CD4-positive, CD25-positive, alpha-beta regulatory T cell (primary cell): ENCODE measurements around the gene ICAM2. TPM values are rescaled to one million over a fixed set of nuclear protein-coding genes. Genes with fewer than 3 reads are reported as not detected.

Source experiments
- ATAC-seq, 2 donors: fragments of 150-1000 bp; cut with Tn5 transposase; one replicate each; pipeline ENCODE4 v1.10.0; 2021; ENCODE audit warnings: low read depth in 2 of 2, moderate number of reproducible peaks in 2 of 2, moderate library complexity in 1 of 2
- DNase-seq, 3 donors: peaks; one replicate each; pipeline versions ENCODE4 v3.0.0 to v3.0.0-alpha.2; 2012 to 2022; ENCODE audit warnings: mixed read lengths in 1 of 3
- H3K27ac ChIP-seq: one replicate; pipeline ENCODE4 v1.7.0; 2013; ENCODE audit warnings: mild to moderate bottlenecking, low read length; ENCODE audit not compliant: insufficient read depth, poor library complexity, severe bottlenecking
- H3K27me3 ChIP-seq: one replicate; pipeline ENCODE4 v1.7.0; 2013; ENCODE audit warnings: low read length; ENCODE audit not compliant: control insufficient read depth, insufficient read depth
- H3K36me3 ChIP-seq: one replicate; pipeline ENCODE4 v1.7.0; 2013; ENCODE audit warnings: mild to moderate bottlenecking, low read length, moderate library complexity; ENCODE audit not compliant: control insufficient read depth, insufficient read depth
- H3K4me1 ChIP-seq: 2 replicates; pipeline ENCODE4 v1.7.0; 2013; ENCODE audit warnings: mild to moderate bottlenecking, low read length; ENCODE audit not compliant: insufficient read depth, control insufficient read depth, poor library complexity, severe bottlenecking
- H3K4me3 ChIP-seq: one replicate; pipeline ENCODE4 v1.7.0; 2013; ENCODE audit warnings: low read depth, mild to moderate bottlenecking, low read length, moderate library complexity
- H3K9me3 ChIP-seq, 2 experiments: 1 replicate in 1 of 2; 2 replicates in 1 of 2; pipeline ENCODE4 v1.7.0; 2013; ENCODE audit warnings: low read length in 2 of 2, mild to moderate bottlenecking in 1 of 2, moderate library complexity in 1 of 2; ENCODE audit not compliant: control insufficient read depth in 2 of 2
- H3K27ac Mint-ChIP-seq, 3 donors: one replicate each; pipeline ENCODE4 v1.8.0; 2020 to 2022; ENCODE audit warnings: mild to moderate bottlenecking in 3 of 3, mixed read lengths in 3 of 3, moderate library complexity in 2 of 3
- H3K27me3 Mint-ChIP-seq: one replicate; pipeline ENCODE4 v1.8.0; 2022; ENCODE audit warnings: mild to moderate bottlenecking, mixed read lengths
- H3K36me3 Mint-ChIP-seq: one replicate; pipeline ENCODE4 v1.8.0; 2020; ENCODE audit warnings: mixed read lengths
- H3K4me1 Mint-ChIP-seq, 4 donors: one replicate each; pipeline ENCODE4 v1.8.0; 2020 to 2022; ENCODE audit warnings: mixed read lengths in 4 of 4, mild to moderate bottlenecking in 1 of 4
- H3K4me3 Mint-ChIP-seq, 4 donors: one replicate each; pipeline ENCODE4 v1.8.0; 2020 to 2022; ENCODE audit warnings: mild to moderate bottlenecking in 4 of 4, mixed read lengths in 4 of 4, moderate library complexity in 3 of 4
- H3K9me3 Mint-ChIP-seq, 7 donors: one replicate each; pipeline ENCODE4 v1.8.0; 2020 to 2022; ENCODE audit warnings: mixed read lengths in 7 of 7, mild to moderate bottlenecking in 3 of 7, moderate library complexity in 2 of 7
- polyA plus RNA-seq, 4 donors: library from polyadenylated mRNA; unstranded; fragments of 300-500 nt; fragmentation: Illumina TruSeq; gene quantifications; one replicate each; pipeline ENCODE4 v1.2.3, GENCODE V29; 2021
- total RNA-seq: library from RNA; stranded (reverse); gene quantifications from one replicate; pipeline ENCODE4 v1.2.3, GENCODE V29; 2022

The ICAM2 gene
- total RNA-seq (106 TPM), polyA plus RNA-seq (100 to 1,000 TPM; 465 to 625 (median 548) TPM)

DNA sequence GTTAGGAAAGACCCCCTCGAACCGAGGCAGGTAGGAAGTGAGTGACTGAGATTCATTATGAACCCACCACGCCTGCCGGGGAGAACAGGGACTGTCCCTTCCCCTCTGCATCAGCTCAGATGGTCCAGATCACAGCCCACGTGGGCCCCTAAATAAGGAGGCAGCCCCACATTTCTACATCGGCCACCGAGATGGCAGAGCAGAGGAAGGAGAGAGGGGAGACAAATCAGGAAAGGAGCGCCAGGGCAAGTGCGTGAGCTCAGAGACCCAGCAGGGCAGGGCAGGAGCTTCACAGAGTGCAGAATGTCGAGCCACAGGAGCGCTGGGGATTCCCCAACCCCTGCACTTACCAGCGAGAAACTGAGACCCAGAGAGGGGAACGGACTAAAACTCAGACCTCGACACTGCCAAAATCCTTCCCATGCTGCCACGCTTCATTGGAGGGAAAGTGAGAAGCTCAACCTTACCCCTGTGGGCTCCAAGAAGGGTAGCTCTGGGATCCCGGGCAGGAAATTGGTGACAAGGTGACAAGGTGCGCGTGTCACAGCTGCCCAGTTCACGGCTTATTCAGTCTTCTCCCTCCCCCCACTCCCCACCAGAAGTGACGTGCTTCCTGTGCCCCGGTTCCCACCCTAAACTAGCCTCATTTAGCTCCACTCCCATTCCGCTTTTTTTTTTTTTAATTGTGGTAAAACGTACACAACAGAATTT lies at the start of gene ICAM2:
ICAM2 (minus strand) TSS at position 578 of the 711 bp plus-strand sequence. CDS start 13,942 bp downstream, outside the sequence.
- H3K36me3 Mint-ChIP-seq: peaks cover 14% of the 10 kb centered on the region
- Histone ChIP-seq H3K4me1 (peaks cover 77% of the 10 kb centered on the region), H3K27ac (peak within 1 kb of the TSS; percentile 99), H3K9me3 (no peaks in the 10 kb centered on the region), H3K36me3 (no peaks in the 10 kb centered on the region), H3K4me3 (peak within 1 kb of the TSS; percentile 98), H3K27me3 (no peaks in the 10 kb centered on the region)
- peak; percentile 91 to 99 (median 96) for DNase-seq
- peaks cover 17% of the 10 kb centered on the region for H3K27me3 Mint-ChIP-seq
- H3K9me3 Mint-ChIP-seq: peaks cover 0 to 4% (median 0%) of the 10 kb centered on the region in 7 donors
- H3K27ac Mint-ChIP-seq: peak within 1 kb of the TSS; percentile 99 to 100 (median 99)
- peak; percentile 81 to 84 for ATAC-seq
- H3K4me3 Mint-ChIP-seq: peak within 1 kb of the TSS; percentile 93 to 100 (median 98)
- peaks cover 28 to 74% (median 53%) of the 10 kb centered on the region in 4 donors for H3K4me1 Mint-ChIP-seq

GRCh38 chr17:64070213-64070612 lies 49.8 kb upstream of the ICAM2 start:
- peaks cover 79% of the 10 kb centered on the region for H3K36me3 ChIP-seq
- peaks cover 15% of the 10 kb centered on the region for H3K4me1 ChIP-seq
- DNase-seq: no peak
- peaks cover 18 to 21% of the 10 kb centered on the region in 2 experiments for H3K9me3 ChIP-seq
- no peak for ATAC-seq
- no peak overlapping the region for H3K4me3 ChIP-seq
- no peak overlapping the region for H3K4me3 Mint-ChIP-seq
- peaks cover 7 to 32% (median 12%) of the 10 kb centered on the region in 4 donors for H3K4me1 Mint-ChIP-seq
- peaks cover 0 to 24% (median 3%) of the 10 kb centered on the region in 7 donors for H3K9me3 Mint-ChIP-seq
- H3K27ac Mint-ChIP-seq: no peak overlapping the region
- H3K27me3 ChIP-seq: no peaks in the 10 kb centered on the region
- H3K27me3 Mint-ChIP-seq: no peaks in the 10 kb centered on the region
- H3K27ac ChIP-seq: no peak overlapping the region
- peaks cover 69% of the 10 kb centered on the region for H3K36me3 Mint-ChIP-seq

GRCh38 chr17:64069143-64069542 lies 48.7 kb upstream of the ICAM2 start:
- Histone ChIP-seq H3K27me3 (no peaks in the 10 kb centered on the region), H3K9me3 (peaks cover 18 to 21% of the 10 kb centered on the region in 2 experiments), H3K36me3 (peaks cover 80% of the 10 kb centered on the region), H3K4me1 (peaks cover 15% of the 10 kb centered on the region), H3K4me3 (no peak overlapping the region), H3K27ac (no peak overlapping the region)
- ATAC-seq: no peak
- Mint-ChIP-seq H3K4me3 (no peak overlapping the region), H3K27me3 (no peaks in the 10 kb centered on the region), H3K4me1 (peaks cover 7 to 41% (median 14%) of the 10 kb centered on the region in 4 donors), H3K27ac (peak overlapping the region in 1 of 3 donors; percentile 82), H3K36me3 (peaks cover 76% of the 10 kb centered on the region), H3K9me3 (peaks cover 0 to 24% (median 3%) of the 10 kb centered on the region in 7 donors)
- DNase-seq: no peak

- peaks cover 78% of the 10 kb centered on the region for H3K36me3 Mint-ChIP-seq
- no peak for DNase-seq
Measured at GRCh38 chr17:64067657-64068056, 47.2 kb upstream of the ICAM2 start.

GRCh38 chr17:64066716-64067115 lies 46.3 kb upstream of the ICAM2 start:
- Histone ChIP-seq H3K36me3 (peaks cover 83% of the 10 kb centered on the region), H3K4me1 (peaks cover 15% of the 10 kb centered on the region), H3K4me3 (peak overlapping the region; percentile 17), H3K27me3 (no peaks in the 10 kb centered on the region), H3K27ac (peak overlapping the region; percentile 36), H3K9me3 (peaks cover 18 to 21% of the 10 kb centered on the region in 2 experiments)
- H3K4me1 Mint-ChIP-seq: peaks cover 7 to 50% (median 15%) of the 10 kb centered on the region in 4 donors
- ATAC-seq (peak; percentile 60 to 89), DNase-seq (peak in 2 of 3 donors; percentile 52 to 70)
- H3K36me3 Mint-ChIP-seq: peaks cover 71% of the 10 kb centered on the region
- peak overlapping the region; percentile 82 to 97 (median 83) for H3K27ac Mint-ChIP-seq
- peaks cover 0 to 24% (median 3%) of the 10 kb centered on the region in 7 donors for H3K9me3 Mint-ChIP-seq
- no peaks in the 10 kb centered on the region for H3K27me3 Mint-ChIP-seq
- peak overlapping the region in 3 of 4 donors; percentile 52 to 72 (median 61) for H3K4me3 Mint-ChIP-seq

More at GRCh38 chr17:64067657-64068056, 47.2 kb upstream of the ICAM2 start:
- Mint-ChIP-seq H3K27ac (peak overlapping the region; percentile 82 to 97 (median 88)), H3K27me3 (no peaks in the 10 kb centered on the region), H3K4me1 (peaks cover 7 to 50% (median 14%) of the 10 kb centered on the region in 4 donors), H3K4me3 (peak overlapping the region in 1 of 4 donors; percentile 61), H3K9me3 (peaks cover 0 to 24% (median 3%) of the 10 kb centered on the region in 7 donors)
- H3K9me3 ChIP-seq: peaks cover 18 to 21% of the 10 kb centered on the region in 2 experiments
- ATAC-seq: no peak
- H3K4me1 ChIP-seq: peaks cover 15% of the 10 kb centered on the region
- peaks cover 83% of the 10 kb centered on the region for H3K36me3 ChIP-seq
- H3K27ac ChIP-seq: peak overlapping the region; percentile 36
- no peak overlapping the region for H3K4me3 ChIP-seq
- no peaks in the 10 kb centered on the region for H3K27me3 ChIP-seq

DNA sequence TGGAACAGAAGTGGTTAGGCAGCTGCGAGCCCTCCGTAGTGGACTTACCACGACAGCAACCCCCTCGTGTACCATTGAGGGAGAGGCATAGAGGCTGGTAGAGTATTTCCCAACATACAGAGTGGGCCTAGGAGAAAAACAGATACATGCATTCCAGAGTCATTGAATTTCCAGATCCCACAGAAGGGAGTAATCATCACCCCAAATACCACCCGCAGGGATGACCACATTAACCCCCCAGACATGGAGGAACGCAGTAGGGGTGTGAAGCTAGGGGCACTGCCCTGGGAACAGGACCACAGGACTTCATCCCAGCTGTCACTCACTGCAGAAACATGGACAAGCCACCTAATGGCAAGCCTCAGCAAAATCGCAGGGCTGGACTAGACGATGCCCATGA lies 44.7 kb upstream of the ICAM2 start:
- Mint-ChIP-seq H3K27ac (peak overlapping the region in 1 of 3 donors; percentile 47), H3K36me3 (peaks cover 65% of the 10 kb centered on the region), H3K27me3 (no peaks in the 10 kb centered on the region), H3K4me1 (peaks cover 7 to 50% (median 16%) of the 10 kb centered on the region in 4 donors), H3K4me3 (peak overlapping the region in 1 of 4 donors; percentile 1), H3K9me3 (peaks cover 0 to 20% (median 0%) of the 10 kb centered on the region in 7 donors)
- peaks cover 15% of the 10 kb centered on the region in 2 experiments for H3K9me3 ChIP-seq
- H3K36me3 ChIP-seq: peaks cover 73% of the 10 kb centered on the region
- DNase-seq: no peak
- H3K4me1 ChIP-seq: peaks cover 15% of the 10 kb centered on the region
- no peak overlapping the region for H3K4me3 ChIP-seq
- H3K27me3 ChIP-seq: no peaks in the 10 kb centered on the region
- no peak overlapping the region for H3K27ac ChIP-seq
- ATAC-seq: no peak

DNA sequence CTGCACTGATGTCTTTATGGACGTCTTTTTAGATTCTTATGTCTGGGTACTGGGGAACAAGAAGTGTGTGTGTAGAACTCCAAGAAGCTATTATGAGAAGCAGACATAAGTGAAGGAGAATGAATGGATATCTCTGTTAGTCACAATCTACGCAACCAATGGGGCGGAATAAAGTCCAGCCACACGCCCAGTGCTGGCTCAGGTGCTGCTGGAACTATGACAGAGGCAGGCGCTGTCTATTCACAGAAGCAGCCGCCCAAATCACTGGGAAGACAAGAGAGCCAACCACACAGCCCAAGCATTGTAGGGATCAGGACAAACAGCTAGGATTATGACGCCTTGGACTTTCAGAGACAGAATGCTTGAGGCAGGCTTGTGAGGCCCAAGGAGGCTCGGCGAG lies 43.9 kb upstream of the ICAM2 start:
- Histone ChIP-seq H3K27me3 (no peaks in the 10 kb centered on the region), H3K27ac (no peak overlapping the region), H3K4me3 (no peak overlapping the region), H3K9me3 (peaks cover 7% of the 10 kb centered on the region in 2 experiments), H3K36me3 (peaks cover 71% of the 10 kb centered on the region), H3K4me1 (peaks cover 15% of the 10 kb centered on the region)
- Mint-ChIP-seq H3K36me3 (peaks cover 65% of the 10 kb centered on the region), H3K27ac (peak overlapping the region; percentile 47 to 93 (median 48)), H3K9me3 (peaks cover 0 to 12% (median 0%) of the 10 kb centered on the region in 7 donors), H3K27me3 (no peaks in the 10 kb centered on the region), H3K4me1 (peaks cover 7 to 50% (median 18%) of the 10 kb centered on the region in 4 donors), H3K4me3 (no peak overlapping the region)
- ATAC-seq: no peak
- no peak for DNase-seq
